Measurements from ENCODE around the gene C11orf24.
A peak's percentile ranks its signal among the peaks of the same experiment; 100 is the strongest.

DNA sequence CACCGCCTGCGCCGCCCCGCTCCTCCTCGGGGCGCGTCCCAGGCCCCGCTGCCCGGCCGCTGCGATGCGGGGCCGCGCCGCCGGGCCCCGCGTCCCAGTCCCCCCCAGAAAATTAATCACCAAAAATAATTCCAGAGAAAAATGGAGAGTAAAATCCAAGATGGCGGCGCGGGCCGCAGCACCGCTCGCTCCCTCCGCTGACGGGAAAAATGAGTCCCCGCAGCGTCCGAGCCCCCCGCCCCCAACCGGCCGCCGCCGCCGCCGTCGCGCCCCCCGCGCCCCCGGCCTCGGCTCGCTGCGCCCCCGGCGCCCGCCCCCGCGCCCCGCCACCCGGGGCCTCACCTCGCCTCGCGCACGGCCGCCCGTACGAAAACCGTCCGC is 58.6 kb downstream of the C11orf24 start, which contains the start of gene KMT5B:
- TF ChIP-seq ASH2L (IDR thresholded peaks at IDR 0.05; ENCODE audit: low read length) (no peak), YY1 (IDR thresholded peaks at IDR 0.05; ENCODE audit: low read depth, low read length) (peak; percentile 97), POLR2A (IDR thresholded peaks at IDR 0.05; ENCODE audit: control extremely low read depth in 1 of 2, low read depth in 2 of 2, low read length in 2 of 2) (no peak), SP2 (IDR thresholded peaks at IDR 0.05; ENCODE audit: low read length) (no peak), SIRT6 (IDR thresholded peaks at IDR 0.05; ENCODE audit: low read length) (no peak), MAFK (IDR thresholded peaks at IDR 0.05; ENCODE audit: low read depth, low read length) (no peak), USF2 (IDR thresholded peaks at IDR 0.05; ENCODE audit: low read length) (no peak), EZH2 (IDR thresholded peaks at IDR 0.05; ENCODE audit: low read depth, low read length, severe bottlenecking) (no peak), JUND (IDR thresholded peaks at IDR 0.05; ENCODE audit: low read length) (no peak), CHD2 (IDR thresholded peaks at IDR 0.05; ENCODE audit: low read length) (peak; percentile 86), SP1 (IDR thresholded peaks at IDR 0.05; ENCODE audit: low read depth, low read length) (no peak), EP300 (IDR thresholded peaks at IDR 0.05; ENCODE audit: borderline replicate concordance in 1 of 2, low read depth in 2 of 2, low read length in 2 of 2) (0 out of 3 replicates have a peak, but pooled peaks of 1 of the 2 experiments have one; percentile 18), EGR1 (IDR thresholded peaks at IDR 0.05; ENCODE audit: borderline replicate concordance, low read depth, low read length) (no peak)
- TF ChIP-seq, protein P1, sequence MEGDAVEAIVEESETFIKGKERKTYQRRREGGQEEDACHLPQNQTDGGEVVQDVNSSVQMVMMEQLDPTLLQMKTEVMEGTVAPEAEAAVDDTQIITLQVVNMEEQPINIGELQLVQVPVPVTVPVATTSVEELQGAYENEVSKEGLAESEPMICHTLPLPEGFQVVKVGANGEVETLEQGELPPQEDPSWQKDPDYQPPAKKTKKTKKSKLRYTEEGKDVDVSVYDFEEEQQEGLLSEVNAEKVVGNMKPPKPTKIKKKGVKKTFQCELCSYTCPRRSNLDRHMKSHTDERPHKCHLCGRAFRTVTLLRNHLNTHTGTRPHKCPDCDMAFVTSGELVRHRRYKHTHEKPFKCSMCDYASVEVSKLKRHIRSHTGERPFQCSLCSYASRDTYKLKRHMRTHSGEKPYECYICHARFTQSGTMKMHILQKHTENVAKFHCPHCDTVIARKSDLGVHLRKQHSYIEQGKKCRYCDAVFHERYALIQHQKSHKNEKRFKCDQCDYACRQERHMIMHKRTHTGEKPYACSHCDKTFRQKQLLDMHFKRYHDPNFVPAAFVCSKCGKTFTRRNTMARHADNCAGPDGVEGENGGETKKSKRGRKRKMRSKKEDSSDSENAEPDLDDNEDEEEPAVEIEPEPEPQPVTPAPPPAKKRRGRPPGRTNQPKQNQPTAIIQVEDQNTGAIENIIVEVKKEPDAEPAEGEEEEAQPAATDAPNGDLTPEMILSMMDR (IDR thresholded peaks at IDR 0.05; ENCODE audit: control extremely low read depth in 1 of 3, insufficient read depth in 1 of 3, low read depth in 1 of 3, low read length in 3 of 3) = no peak
